DND-41 (cell line): ENCODE results near the gene NECTIN2.

ENCODE experiments used
- ATAC-seq: fragments of 200-7000 bp; cut with Tn5 transposase; 3 replicates; pipeline ENCODE4 v1.9.1; 2021; ENCODE audit warnings: low read depth; ENCODE audit not compliant: insufficient read depth
- DNase-seq: peaks from one replicate; pipeline ENCODE4 v3.0.0-alpha.2; 2020
- H2AFZ ChIP-seq: 2 replicates; pipeline ENCODE4 v1.6.0; 2012; ENCODE audit warnings: low read depth, low read length
- H3K27ac ChIP-seq: 2 replicates; pipeline ENCODE4 v1.5.1; 2012; ENCODE audit warnings: low read length, inconsistent platforms
- H3K27me3 ChIP-seq: fragments of 200-600 bp; sonication (generic); 2 replicates; pipeline ENCODE4 v1.6.0; 2012; ENCODE audit warnings: low read length, mild to moderate bottlenecking, inconsistent platforms; ENCODE audit not compliant: insufficient read depth, poor library complexity
- H3K36me3 ChIP-seq: 2 replicates; pipeline ENCODE4 v1.5.1; 2012; ENCODE audit warnings: low read length, inconsistent platforms; ENCODE audit not compliant: insufficient read depth
- H3K4me1 ChIP-seq: 2 replicates; pipeline ENCODE4 v1.5.1; 2012; ENCODE audit warnings: mild to moderate bottlenecking, low read length; ENCODE audit not compliant: insufficient read depth
- H3K4me2 ChIP-seq: 2 replicates; pipeline ENCODE4 v1.6.0; 2012; ENCODE audit warnings: mild to moderate bottlenecking, moderate library complexity, low read length, inconsistent platforms; ENCODE audit not compliant: insufficient read depth
- H3K4me3 ChIP-seq, 2 experiments: fragments of 200-600 bp in 1 of 2; shearing (Covaris generic) in 1 of 2; 2 replicates each; pipeline ENCODE4 v1.5.1; 2012 to 2016; ENCODE audit warnings: inconsistent platforms in 2 of 2, low read length in 2 of 2, mild to moderate bottlenecking in 2 of 2, low read depth in 1 of 2, moderate library complexity in 1 of 2
- H3K79me2 ChIP-seq: 2 replicates; pipeline ENCODE4 v1.6.0; 2012; ENCODE audit warnings: low read length, inconsistent platforms; ENCODE audit not compliant: insufficient read depth
- H3K9ac ChIP-seq: 2 replicates; pipeline ENCODE4 v1.6.0; 2012; ENCODE audit warnings: low read depth, mild to moderate bottlenecking, inconsistent platforms, low read length, moderate library complexity
- H3K9me3 ChIP-seq: 2 replicates; pipeline ENCODE4 v1.5.1; 2012; ENCODE audit warnings: low read length, moderate library complexity, mild to moderate bottlenecking, inconsistent platforms; ENCODE audit not compliant: insufficient read depth, severe bottlenecking
- H4K20me1 ChIP-seq: 2 replicates; pipeline ENCODE4 v1.6.0; 2012; ENCODE audit warnings: low read length; ENCODE audit not compliant: insufficient read depth
- CTCF ChIP-seq: IDR thresholded peaks from 2 replicates; pipeline ENCODE4 v1.5.1; 2012; ENCODE audit warnings: borderline replicate concordance, low read length, moderate library complexity, mild to moderate bottlenecking; ENCODE audit not compliant: poor library complexity, severe bottlenecking; ENCODE audit errors: extremely low read depth
- EZH2 ChIP-seq: IDR thresholded peaks from 3 replicates; pipeline ENCODE4 v1.6.1; 2012; ENCODE audit warnings: borderline replicate concordance, low read depth, mild to moderate bottlenecking, moderate library complexity, low read length, inconsistent platforms; ENCODE audit not compliant: severe bottlenecking

NECTIN2 gene

GRCh38 chr19:44845612-44846454, at the start of gene NECTIN2:
Gene NECTIN2 (plus strand): TSS chr19:44846297. CDS start chr19:44846526, 229 bp downstream.
- no peak within 1 kb of the TSS for H3K27ac ChIP-seq

GRCh38 chr19:44796701-44797115, 49.4 kb upstream of the NECTIN2 start:
- ATAC-seq (no peak; the same call in 2 of the 3 replicates), DNase-seq (peak; percentile 23)
- Histone ChIP-seq H4K20me1 (no peaks in the 10 kb centered on the region), H3K9ac (no peak overlapping the region), H3K27me3 (no peaks in the 10 kb centered on the region), H3K36me3 (no peaks in the 10 kb centered on the region), H3K27ac (no peak overlapping the region), H3K4me2 (no peak overlapping the region), H2AFZ (no peak overlapping the region), H3K9me3 (no peaks in the 10 kb centered on the region), H3K79me2 (no peaks in the 10 kb centered on the region), H3K4me3 (no peak overlapping the region), H3K4me1 (no peaks in the 10 kb centered on the region)
- TF ChIP-seq EZH2, result no peak
- no peak for TF ChIP-seq CTCF

More at GRCh38 chr19:44845612-44846454, at the start of gene NECTIN2:
- no peaks in the 10 kb centered on the region for H3K79me2 ChIP-seq
- peak within 1 kb of the TSS; percentile 76 for H2AFZ ChIP-seq
- no peaks in the 10 kb centered on the region for H3K36me3 ChIP-seq
- peak; percentile 86 for ATAC-seq
- peak; percentile 91 for TF ChIP-seq CTCF
- no peak for TF ChIP-seq EZH2
- peak within 1 kb of the TSS; percentile 49; the same call in 1 of the 2 replicates for H3K9ac ChIP-seq
- peak; percentile 81 for DNase-seq
- H3K9me3 ChIP-seq, result no peaks in the 10 kb centered on the region
- H3K27me3 ChIP-seq, result no peaks in the 10 kb centered on the region
- peak within 1 kb of the TSS; percentile 75 for H3K4me2 ChIP-seq
- H3K4me3 ChIP-seq, result peak within 1 kb of the TSS; percentile 10 to 57; a peak in 3 of 4 replicates
- no peaks in the 10 kb centered on the region; the same call in 1 of the 2 replicates for H4K20me1 ChIP-seq
- peaks cover 26% of the 10 kb centered on the region for H3K4me1 ChIP-seq

GRCh38 chr19:44799627-44800346, 46.3 kb upstream of the NECTIN2 start:
- Histone ChIP-seq H3K9me3 (no peaks in the 10 kb centered on the region), H3K27me3 (no peaks in the 10 kb centered on the region), H4K20me1 (no peaks in the 10 kb centered on the region), H3K4me2 (no peak overlapping the region), H3K4me1 (no peaks in the 10 kb centered on the region), H3K79me2 (no peaks in the 10 kb centered on the region), H3K9ac (no peak overlapping the region), H3K36me3 (no peaks in the 10 kb centered on the region), H3K4me3 (no peak overlapping the region), H2AFZ (no peak overlapping the region), H3K27ac (no peak overlapping the region)
- DNase-seq, result no peak
- ATAC-seq, result no peak
- TF ChIP-seq EZH2, result no peak
- no peak for TF ChIP-seq CTCF
